NCI-H82 treated with DMSO at 0.1 percent for 48 hours (cell line): Measurements from ENCODE around the gene RDM1.
A peak's percentile ranks its signal among the peaks of the same experiment; 100 is the strongest.
"Not testable (repeated sequence)": the region's sequence is repeated elsewhere in the genome, so short reads cannot be mapped to it uniquely, and the experiment has no call there.

ENCODE experiments used
- DNase-seq: peaks from one replicate; lab custom pipeline; 2025; ENCODE audit not compliant: unreplicated experiment; lab: John Stamatoyannopoulos, UW

Gene RDM1, protein sequence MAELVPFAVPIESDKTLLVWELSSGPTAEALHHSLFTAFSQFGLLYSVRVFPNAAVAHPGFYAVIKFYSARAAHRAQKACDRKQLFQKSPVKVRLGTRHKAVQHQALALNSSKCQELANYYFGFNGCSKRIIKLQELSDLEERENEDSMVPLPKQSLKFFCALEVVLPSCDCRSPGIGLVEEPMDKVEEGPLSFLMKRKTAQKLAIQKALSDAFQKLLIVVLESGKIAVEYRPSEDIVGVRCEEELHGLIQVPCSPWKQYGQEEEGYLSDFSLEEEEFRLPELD

DNA sequence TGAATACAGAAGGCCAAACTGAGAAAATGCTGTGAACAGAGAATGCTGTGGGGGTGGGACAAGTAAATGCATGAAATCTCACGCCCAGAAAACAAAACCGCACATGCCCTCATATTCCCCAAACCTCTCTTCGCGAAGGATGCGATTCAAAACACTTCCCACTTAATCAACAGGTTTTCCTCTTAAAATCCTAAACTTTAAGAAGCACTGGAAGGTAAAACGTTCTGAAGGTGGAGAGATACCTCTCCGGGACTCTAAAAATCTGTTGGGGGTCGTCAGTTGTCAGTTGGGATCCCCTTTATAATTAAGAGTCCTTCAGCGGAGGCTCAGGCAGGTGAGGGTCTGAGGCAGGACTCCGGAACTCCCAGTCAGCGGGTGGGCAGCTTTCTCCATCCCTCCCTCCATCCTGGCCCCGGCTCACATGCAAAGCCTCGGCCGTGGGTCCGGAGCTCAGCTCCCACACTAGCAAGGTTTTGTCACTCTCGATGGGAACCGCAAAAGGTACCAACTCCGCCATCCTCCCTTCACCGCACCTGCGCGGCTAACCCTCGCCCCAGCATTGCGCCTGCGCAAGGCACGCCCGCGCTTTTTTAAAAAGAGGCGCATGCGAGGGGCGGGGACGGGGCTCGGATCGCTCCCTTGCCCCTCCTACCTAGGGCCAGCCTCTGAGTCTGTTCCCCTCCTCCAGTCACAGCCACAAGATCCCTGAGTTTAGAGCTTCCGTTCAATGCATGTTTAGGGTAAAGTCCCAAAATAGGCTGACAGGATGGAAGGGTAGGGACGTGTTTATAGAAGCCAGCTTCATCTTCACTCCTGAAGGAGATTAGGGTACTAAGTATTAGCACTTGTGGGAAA lies at the start of gene RDM1:
TSS of gene RDM1 (minus strand) at position 563 of the 855 bp plus-strand sequence. CDS start at position 517, 46 bp downstream.
- peak; percentile 87 for DNase-seq

DNA sequence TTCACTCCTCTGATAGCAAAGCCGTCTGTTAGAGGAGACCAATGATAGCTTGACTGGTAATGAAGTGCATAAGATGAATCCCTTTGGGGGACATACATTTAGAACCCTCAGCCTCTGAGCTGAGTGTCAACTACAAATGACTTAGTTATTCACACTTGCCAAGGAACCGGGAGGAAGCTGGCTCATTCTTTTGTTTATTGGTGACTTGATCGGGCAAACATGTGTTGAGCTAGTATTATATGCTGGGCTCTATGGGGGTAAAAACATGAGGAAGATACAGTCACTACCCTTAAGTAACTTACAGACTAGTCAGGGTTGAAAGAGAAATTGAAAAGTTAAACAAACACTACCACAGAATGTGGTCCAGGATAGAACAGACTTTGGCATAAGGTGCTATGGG lies 47.8 kb upstream of the RDM1 start:
- no peak for DNase-seq

GRCh38 chr17:35977509-35977908 lies 46.9 kb upstream of the RDM1 start:
- DNase-seq = no peak

GRCh38 chr17:35973333-35974260 lies 43.0 kb upstream of the RDM1 start:
- DNase-seq = no peak

- DNase-seq = no peak
Observed at GRCh38 chr17:35972945-35973332, 42.4 kb upstream of the RDM1 start.

DNA sequence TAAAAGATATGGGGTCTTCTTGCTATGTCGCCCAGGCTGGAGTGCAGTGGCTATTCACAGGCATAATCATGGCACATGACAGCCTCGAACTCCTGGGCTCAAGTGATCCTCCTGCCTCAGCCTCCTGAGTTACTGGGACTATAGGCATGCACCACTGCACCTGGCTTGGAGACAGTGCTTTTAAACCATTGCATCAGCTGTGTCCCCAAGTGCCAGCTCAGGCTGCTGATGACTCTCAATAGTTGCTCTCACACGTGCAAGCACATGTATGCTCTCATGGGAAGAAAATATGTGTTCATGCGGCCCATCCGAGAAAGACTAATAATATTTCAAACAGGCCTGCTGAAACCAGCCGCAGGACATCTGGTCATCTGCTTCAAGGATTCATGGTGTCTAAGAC lies 42.0 kb upstream of the RDM1 start:
- DNase-seq = no peak

- DNase-seq = no peak
Observed at GRCh38 chr17:35972066-35972465, 41.5 kb upstream of the RDM1 start.

- DNase-seq = peak; percentile 60
Observed at GRCh38 chr17:35969558-35970380, 39.2 kb upstream of the RDM1 start.

DNA sequence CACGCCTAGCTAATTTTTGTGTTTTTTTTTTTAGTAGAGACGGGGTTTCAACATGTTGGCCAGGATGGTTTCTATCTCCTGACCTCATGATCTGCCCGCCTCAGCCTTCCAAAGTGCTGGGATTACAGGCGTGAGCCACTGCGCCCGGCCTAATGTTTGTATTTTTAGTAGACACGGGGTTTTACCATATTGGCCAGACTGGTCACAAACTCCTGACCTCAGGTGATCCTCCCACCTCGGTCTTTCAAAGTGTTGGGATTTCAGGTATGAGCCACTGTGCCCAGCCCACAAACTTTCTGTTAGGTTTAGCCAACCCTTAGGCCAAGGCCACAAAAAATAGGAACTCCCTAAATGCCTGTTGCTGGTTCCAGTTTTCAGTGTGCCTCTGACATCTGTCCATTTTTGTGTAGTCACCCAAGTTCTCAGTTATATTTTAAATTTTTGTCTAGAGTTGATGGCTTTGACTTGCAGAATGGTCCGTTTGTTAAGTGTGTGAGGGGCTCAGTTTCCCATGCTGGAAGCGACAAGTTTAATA lies 38.0 kb upstream of the RDM1 start:
- no peak for DNase-seq

GRCh38 chr17:35965272-35965671 lies 34.7 kb upstream of the RDM1 start:
- DNase-seq = no peak

- no peak for DNase-seq
Observed at GRCh38 chr17:35963663-35964062, 33.1 kb upstream of the RDM1 start.

DNA sequence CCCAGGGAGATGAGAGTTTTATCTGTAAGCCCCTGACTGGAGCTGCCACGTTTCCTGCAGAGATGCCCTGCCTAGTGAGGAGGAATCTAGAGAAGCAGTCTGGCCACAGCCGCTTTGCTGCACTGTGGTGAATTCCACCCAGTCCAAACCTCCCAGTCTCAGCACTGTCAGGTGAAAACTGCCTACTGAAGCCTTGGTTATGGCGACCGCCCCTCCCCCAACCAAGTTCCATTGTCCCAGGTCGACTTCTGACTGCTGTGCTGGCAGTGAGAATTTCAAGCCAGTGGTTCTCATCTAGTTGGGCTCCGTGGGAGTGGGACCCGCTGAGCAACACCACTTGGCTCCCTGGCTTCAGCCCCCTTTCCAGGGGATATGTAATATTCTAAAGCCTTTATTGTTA lies 23.1 kb upstream of the RDM1 start:
- DNase-seq = no peak

GRCh38 chr17:35949401-35949800 lies 18.8 kb upstream of the RDM1 start:
- DNase-seq = no peak

- no peak for DNase-seq
Observed at GRCh38 chr17:35948092-35948491, 17.5 kb upstream of the RDM1 start.

DNA sequence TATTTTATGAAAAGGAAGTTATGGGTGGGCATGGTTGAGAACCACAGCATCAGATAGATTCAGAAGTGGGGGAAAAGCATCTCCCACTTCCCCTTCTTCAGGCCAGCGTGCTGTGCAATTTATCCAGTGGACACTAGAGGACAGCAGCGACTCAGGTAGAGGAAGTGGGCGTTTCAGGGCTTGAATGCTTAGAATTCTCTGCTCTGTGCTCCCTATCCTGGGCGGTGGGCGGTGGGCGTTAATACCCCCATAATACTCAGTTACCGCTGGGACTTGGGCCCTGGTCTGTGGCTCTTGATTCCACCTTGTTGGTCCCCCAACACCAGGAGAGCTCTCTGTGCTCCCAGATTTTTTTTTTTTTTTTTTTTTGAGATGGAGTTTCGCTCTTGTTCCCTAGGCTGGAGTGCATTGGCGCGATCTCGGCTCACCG lies 16.6 kb upstream of the RDM1 start:
- peak; percentile 39 for DNase-seq

- DNase-seq = no peak
Observed at GRCh38 chr17:35944151-35944550, 13.6 kb upstream of the RDM1 start.

GRCh38 chr17:35943537-35943936 lies 13.0 kb upstream of the RDM1 start, which contains the start of gene LYZL6:
Gene LYZL6 (minus strand): TSS chr17:35943713. CDS start chr17:35939356, 4,357 bp downstream.
- DNase-seq = no peak

- DNase-seq = no peak
Observed at GRCh38 chr17:35942588-35943186, 12.1 kb upstream of the RDM1 start.

- not testable (repeated sequence) for DNase-seq
Observed at GRCh38 chr17:35938492-35938891, 7.9 kb upstream of the RDM1 start.

GRCh38 chr17:35936063-35936462 lies 5.5 kb upstream of the RDM1 start:
- DNase-seq = no peak
